GM20431 (cell line): Measurements from ENCODE around the gene ACADSB.

Source experiments
- in situ Hi-C: fragments of 300-500 bp; cut with MseI, MboI; formaldehyde crosslinking; loops from one replicate; pipeline ENCODE4 v1.15.0; 2020; ENCODE audit warnings: low sequenced_read_pairs; ENCODE audit not compliant: unreplicated experiment

The ACADSB gene

GRCh38 chr10:123035467-123036086 lies 26.8 kb downstream of the ACADSB start:
- in situ Hi-C loops: loop anchor here (25.0 kb wide), 1 partner anchor 527 kb away; no protein-coding TSS in a partner anchor

- in situ Hi-C loops: loop anchor here (25.0 kb wide), 1 partner anchor 523 kb away; no protein-coding TSS in a partner anchor
Observed at GRCh38 chr10:123038782-123039631, 30.2 kb downstream of the ACADSB start.

GRCh38 chr10:123039632-123039930 lies 30.8 kb downstream of the ACADSB start:
- in situ Hi-C loops: loop anchor here (25.0 kb wide), 1 partner anchor 523 kb away; no protein-coding TSS in a partner anchor

GRCh38 chr10:123042708-123043408 lies 34.1 kb downstream of the ACADSB start:
- in situ Hi-C loops: loop anchor here (25.0 kb wide), 1 partner anchor 519 kb away; no protein-coding TSS in a partner anchor

- in situ Hi-C loops: loop anchor here (25.0 kb wide), 1 partner anchor 519 kb away; no protein-coding TSS in a partner anchor
Observed at GRCh38 chr10:123043409-123043925, 34.7 kb downstream of the ACADSB start.

GRCh38 chr10:123044391-123044790 lies 35.6 kb downstream of the ACADSB start:
- in situ Hi-C loops: loop anchor here (25.0 kb wide), 1 partner anchor 518 kb away; no protein-coding TSS in a partner anchor

GRCh38 chr10:123045961-123046731 lies 37.3 kb downstream of the ACADSB start:
- in situ Hi-C loops: loop anchor here (25.0 kb wide), 1 partner anchor 516 kb away; no protein-coding TSS in a partner anchor

- in situ Hi-C loops: no loop called here
Observed at GRCh38 chr10:123057968-123058367, 49.2 kb downstream of the ACADSB start.

GRCh38 chr10:123061865-123062264 lies 53.1 kb downstream of the ACADSB start:
- in situ Hi-C loops: no loop called here

GRCh38 chr10:123062726-123063125 lies 53.9 kb downstream of the ACADSB start:
- in situ Hi-C loops: no loop called here

GRCh38 chr10:123068087-123068853 lies 59.5 kb downstream of the ACADSB start:
- in situ Hi-C loops: no loop called here

- in situ Hi-C loops: no loop called here
Observed at GRCh38 chr10:123069246-123069986, 60.6 kb downstream of the ACADSB start.

GRCh38 chr10:123073187-123073586 lies 64.4 kb downstream of the ACADSB start:
- in situ Hi-C loops: no loop called here

- in situ Hi-C loops: no loop called here
Observed at GRCh38 chr10:123074215-123074614, 65.4 kb downstream of the ACADSB start.

GRCh38 chr10:123081896-123082295 lies 73.1 kb downstream of the ACADSB start:
- in situ Hi-C loops: no loop called here

- in situ Hi-C loops: no loop called here
Observed at GRCh38 chr10:123083811-123084210, 75.0 kb downstream of the ACADSB start.

GRCh38 chr10:123086281-123086680 lies 77.5 kb downstream of the ACADSB start:
- in situ Hi-C loops: no loop called here

GRCh38 chr10:123087348-123087747 lies 78.5 kb downstream of the ACADSB start:
- in situ Hi-C loops: no loop called here
